Skin of body (tissue), 2 donors: Measurements from ENCODE around the gene NEK11. TPM values are rescaled to one million over a fixed set of nuclear protein-coding genes. Genes with fewer than 3 reads are reported as not detected.
"Not testable (repeated sequence)": the region's sequence is repeated elsewhere in the genome, so short reads cannot be mapped to it uniquely, and the experiment has no call there.

ENCODE experiments used
- DNase-seq: peaks from one replicate; lab custom pipeline; 2025; lab: John Stamatoyannopoulos, UW
- total RNA-seq: library from RNA; depleted of rRNA; stranded (reverse); fragments of >200 nt; gene quantifications from one replicate; pipeline ENCODE4 v1.2.3, GENCODE V29; 2014

NEK11 gene
- total RNA-seq, 1 donor from 2014 or later: 14.9 TPM

DNA sequence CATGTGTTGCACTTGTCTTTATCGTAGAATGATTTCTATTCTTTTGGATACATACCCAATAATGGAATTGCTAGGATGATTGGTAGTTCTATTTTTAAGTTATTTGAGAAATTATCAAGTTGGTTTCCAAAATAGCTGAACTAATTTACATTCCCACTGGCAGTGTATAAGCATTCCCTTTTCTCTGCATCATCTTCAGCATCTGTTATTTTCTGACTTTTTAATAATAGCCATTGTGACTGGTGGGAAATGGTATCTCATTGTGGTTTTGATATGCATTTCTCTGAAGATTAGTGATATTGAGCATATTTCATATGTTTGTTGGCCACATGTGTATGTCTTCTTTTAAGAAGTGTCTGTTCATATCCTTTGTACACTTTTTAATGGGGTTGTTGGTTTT is 273.2 kb downstream of the NEK11 start:
- DNase-seq: no peak

DNA sequence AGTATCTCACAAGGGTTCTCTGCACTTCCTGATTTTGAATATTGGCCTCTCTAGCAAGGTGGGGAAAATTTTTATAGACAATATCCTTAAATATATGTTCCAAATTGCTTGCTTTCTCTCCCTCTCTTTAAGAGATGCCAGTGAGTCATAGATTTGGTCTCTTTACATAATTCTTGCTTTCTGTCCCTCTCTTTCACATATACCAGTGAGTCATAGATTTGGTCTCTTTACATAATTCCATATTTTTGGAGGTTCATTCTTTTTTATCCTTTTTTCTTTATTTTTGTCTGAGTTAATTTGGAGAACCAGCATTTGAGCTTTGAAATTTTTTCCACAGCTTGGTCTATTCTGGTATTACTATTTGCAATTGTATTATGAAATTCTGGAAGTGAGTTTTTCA is 277.2 kb downstream of the NEK11 start:
- DNase-seq: no peak

DNA sequence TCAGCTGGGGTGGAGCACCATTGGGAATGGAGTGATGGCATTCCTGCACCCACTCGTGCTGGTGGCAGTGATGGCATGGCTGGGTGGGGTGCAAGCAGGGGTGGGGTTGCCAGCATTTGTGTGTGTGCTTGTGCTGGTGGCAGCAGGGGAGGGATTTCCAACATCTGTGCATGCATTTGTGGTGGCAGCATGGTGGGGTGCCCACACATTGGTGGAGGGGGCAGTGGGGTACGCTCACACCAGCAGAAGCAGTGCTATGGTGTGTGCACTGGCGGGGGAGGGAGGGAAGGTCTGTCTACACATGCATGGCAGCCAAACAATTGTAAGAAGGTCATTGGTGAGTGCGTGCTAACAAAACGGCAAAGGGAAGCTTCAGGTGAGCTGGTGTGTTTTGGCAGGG is 278.2 kb downstream of the NEK11 start:
- DNase-seq: no peak

DNA sequence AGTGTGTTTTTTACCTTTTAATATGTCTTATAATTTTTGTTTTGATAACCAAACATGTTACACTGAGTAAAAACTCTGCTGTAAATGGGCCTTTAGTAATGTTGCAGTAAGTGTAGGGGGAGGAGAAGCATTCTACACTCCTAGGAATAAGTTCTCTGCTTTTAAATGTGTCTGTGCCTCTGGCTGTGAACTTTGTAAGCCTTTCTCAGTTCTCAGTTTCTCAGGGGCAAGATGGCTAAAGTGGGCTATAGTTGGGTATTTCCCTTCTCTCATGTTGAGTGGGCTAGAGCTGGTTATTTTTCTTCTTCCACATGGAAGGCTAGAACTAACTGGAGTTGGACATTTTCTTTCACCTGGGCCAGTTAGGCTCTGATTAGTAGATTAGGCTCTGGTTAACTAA is 279.6 kb downstream of the NEK11 start:
- DNase-seq: no peak

DNA sequence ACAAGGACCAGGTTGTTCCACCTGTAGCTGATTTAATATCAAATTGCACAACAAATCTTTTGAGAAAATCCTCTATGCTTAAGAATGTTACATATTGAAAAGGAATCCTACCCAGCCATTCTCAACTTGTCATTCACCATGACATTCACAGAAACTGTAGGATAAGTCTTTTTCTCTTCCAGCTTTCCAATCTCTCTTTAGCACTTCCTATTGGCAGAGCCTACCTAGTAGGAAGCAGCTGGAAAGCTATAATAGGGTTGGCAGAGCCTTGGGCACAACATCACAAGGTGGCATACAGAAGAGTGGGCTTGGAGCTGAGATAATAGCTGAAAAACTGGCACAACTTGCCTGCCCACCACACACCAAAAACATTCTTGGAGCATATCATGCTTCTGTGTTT is 287.6 kb downstream of the NEK11 start:
- DNase-seq: no peak

DNA sequence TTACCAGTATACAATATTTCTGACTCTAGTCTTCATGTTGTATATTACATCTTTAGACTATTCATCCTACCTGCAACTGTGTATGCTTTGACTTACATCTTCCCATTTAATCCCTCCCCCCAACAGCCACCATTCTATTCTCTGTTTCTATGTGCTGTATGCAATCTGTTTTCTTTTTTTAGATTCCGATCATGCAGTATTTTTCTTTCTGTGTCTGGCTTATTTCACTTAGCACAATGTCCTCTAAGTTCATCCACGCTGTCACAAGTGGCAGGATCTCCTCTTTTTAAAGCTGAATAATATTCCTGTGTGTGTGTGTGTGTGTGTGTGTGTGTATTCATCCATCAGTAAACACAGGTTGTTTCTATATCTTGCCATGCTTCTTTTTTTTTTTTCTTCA is 288.5 kb downstream of the NEK11 start:
- DNase-seq: no peak

DNA sequence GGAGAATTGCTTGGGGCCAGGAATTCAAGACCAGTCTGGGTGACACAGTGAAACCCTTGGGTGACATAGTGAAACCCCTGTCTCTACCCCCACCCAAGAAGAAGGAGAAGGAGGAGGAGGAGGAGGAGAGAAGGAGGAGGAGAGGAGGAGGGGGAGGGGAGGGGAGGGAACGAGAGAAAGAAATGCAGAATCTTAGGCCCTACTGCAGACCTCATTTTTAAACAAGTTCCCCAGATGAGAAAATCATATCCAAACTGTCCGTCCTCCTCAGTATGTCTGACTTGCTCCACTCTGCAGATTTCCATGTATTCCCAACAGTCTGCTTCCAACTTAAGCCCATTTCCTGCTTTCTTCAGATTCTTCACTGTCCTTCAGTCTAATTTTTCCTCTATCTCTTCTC is 291.0 kb downstream of the NEK11 start:
- DNase-seq: no peak

DNA sequence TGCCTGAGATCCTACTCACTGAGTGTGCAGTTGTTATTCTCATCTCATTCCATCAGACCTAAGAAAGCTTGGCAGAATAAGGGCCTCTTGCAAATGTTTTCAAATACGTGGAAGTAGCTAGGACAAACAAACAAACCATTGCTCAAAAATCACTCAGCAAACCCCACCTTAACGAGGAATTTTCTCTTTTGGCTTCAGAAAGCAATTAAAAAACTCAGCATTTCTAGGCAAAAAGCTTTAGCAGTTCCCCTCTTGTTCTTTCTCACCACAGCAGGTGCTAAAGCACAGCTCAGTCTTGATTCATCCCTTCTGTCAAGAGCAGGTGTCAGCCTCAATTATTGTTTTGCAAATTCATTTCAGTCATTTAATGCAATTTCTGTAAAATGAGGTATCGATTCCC is 296.3 kb downstream of the NEK11 start:
- no peak for DNase-seq

DNA sequence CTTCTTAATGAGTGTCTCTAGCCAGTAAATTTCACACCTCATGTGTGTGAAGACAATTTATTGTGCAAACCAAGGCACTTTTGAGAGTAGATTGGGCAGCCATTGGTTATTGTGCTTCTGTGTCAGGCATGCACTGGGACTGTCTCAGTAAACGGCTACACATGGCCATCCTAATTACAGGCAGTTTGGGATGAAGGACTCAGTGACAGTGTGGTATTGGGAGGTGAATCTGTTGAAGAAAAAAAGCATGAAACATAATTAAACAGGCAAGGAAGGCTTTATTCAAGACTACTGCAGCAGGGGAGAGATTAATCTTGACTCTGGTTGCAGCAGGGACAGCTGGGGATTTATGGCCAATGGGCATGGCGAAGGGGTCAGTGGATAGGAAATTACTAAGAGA is 297.1 kb downstream of the NEK11 start:
- DNase-seq: no peak

DNA sequence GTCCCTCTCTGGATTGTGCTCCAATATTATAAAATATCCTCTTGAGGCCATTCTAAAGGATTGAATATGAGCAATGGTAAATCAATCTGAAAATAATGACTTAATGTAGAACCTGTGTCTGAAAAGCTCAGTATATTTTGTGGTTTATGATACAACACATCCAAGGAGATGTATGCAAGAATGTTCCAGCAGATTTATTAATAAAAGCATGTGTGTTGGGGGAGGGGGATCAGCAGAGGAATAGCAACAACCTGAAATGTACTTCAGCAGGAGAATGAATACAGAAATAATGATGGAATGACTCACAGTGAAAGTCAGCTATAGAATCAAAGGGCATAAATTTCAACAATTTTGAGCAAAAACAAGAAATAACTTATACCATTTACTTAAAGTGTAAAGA is 298.2 kb downstream of the NEK11 start:
- DNase-seq: no peak

DNA sequence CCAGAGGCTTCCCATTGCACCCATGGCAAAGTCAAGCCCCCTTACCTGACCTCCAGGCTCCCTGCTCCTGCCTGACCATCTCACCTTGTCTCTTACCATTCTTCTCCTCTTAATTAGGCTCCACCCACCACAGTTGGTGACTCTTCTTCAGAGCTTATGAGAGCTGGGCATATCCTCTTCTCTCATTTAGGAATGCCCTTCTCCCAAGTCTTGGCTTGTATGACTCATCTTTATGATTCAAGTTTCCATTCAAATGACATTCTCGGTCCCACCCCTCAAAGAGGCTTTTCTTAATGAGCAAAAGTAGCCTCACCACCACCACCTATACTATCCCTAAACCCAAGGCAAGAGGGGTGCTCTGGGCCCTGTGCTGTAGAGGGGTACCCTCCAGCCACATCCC is 299.6 kb downstream of the NEK11 start:
- no peak for DNase-seq

DNA sequence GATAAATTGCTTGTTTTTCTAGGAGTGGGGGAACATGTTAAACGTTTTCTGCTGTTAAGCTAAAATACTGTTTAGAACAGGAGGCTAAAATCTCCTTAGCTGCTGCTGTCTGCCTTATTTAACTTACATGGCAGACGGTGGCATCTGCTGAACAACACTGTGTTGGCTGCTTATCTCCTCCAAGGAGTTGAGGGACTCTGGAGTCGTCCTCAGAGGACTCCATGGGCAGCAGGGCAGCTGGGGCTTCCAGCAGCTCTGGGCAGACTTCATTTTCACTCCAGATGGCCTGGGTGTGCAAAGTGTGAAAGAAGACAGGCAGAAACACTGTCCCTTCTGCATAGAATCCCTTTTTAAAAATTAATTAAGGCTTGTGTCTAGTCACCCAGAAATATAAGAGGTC is 302.0 kb downstream of the NEK11 start:
- no peak for DNase-seq

DNA sequence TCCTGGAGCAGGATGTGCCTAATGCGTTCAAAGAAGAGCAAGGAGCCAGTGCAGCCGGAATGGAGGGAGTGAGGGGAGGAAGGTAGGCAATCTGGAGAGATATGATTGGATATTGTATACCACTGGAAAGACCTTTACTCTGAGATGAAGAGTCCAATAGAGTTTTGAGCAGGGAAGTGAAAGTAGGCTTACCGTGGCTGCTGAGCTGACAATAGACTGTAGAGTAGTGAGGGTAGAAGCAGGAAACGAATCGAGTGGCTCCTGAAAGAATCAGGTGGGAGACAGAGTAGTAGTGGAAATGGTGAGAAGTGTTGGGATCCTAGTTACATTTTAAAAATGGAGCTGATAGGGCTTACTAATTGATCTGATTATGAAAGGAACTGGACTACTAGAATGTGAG is 303.1 kb downstream of the NEK11 start:
- DNase-seq: no peak

DNA sequence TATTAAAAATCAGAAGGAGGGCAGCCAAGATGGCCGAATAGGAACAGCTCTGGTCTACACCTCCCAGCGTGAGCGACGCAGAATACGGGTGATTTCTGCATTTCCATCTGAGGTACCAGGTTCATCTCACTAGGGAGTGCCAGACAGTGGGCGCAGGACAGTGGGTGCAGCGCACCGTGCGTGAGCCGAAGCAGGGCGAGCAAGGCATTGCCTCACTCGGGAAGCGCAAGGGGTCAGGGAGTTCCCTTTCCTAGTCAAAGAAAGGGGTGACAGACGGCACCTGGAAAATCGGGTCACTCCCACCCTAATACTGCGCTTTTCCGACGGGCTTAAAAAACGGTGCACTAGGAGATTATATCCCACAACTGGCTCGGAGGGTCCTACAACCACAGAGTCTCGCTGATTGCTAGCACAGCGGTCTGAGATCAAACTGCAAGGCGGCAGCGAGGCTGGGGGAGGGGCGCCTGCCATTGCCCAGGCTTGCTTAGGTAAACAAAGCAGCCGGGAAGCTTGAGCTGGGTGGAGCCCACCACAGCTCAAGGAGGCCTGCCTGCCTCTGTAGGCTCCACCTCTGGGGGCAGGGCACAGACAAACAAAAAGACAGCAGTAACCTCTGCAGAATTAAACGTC is 304.9 kb downstream of the NEK11 start:
- DNase-seq: not testable (repeated sequence)

DNA sequence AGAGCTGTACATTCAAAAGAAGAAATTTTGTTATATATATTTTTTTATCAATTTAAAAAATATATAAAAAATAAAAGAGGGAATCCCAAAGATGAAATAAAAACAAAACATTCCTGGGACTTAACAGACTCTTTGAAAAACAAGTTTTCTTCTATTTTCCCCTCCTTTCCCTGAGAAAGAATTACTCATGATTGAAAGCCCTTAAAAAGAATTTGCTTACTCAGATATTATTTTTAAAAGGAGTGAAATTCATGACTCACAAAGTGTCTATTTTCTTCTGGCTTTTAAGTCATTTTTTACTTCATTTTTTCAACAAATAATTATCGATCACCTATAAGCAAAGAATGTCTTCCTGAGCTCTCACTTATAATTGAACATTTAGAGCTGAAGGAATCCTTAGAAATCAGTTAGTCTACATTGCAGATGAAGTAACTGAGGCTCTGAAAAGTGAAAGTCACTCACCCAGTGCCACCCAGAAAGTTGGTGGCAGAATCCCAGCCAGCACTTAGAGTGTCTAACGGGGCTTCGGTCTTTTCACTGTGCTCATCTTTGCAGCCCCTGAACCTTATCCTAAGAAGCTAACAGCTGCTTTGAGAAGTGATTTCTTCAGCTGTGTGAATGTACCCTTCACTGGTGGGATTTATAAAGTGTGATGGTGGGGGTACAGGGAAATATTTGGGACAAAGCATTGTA is 312.4 kb downstream of the NEK11 start:
- no peak for DNase-seq

DNA sequence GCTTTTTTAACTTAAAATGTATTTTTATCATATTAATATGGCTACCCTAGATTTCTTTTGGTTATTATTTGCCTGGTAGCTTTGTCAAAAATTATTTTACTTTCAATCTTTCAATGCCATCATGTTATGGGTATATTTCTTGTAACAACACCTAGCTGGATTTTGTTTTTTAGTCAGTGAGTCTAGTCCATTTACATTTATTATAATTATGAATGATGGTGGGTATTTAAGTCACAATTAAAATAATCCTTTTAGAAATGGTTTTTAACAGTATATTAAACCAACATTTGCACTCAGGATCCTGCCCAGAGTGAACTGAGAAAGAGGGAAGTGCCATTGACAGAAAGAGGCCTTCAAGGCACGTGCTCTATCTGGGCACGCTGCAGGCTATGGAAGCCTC is 315.1 kb downstream of the NEK11 start:
- no peak for DNase-seq

DNA sequence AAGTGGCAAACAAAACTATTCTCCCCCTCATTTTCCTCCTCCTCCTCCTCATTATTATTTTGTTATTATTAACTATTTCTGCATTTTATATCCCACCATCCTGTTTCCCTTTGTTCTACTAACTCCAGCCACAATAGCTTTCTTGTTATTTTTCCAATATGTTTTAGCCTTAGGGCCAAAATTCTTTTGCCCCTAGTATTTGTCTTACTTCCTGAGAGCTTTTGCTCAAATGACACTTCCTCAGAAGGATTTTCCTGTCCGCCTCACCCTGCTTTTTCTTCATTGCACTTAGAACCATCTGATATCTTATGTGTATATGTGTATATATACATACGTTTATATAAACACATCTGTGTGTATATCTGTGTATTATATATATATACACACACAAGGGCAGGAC is 322.2 kb downstream of the NEK11 start:
- DNase-seq: no peak

DNA sequence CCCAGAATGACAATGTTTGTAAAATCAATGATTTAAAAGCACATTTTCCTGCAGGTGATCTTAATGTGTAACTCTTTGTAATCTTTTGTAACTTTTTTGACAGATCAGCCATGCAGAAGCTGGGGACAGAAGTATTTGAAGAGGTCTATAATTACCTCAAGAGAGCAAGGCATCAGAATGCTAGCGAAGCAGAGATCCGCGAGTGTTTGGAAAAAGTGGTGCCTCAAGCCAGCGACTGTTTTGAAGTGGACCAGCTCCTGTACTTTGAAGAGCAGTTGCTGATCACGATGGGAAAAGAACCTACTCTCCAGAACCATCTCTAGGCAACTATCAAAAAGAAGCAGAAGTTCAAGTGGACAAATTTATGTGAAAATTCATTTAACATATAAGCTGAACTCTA is 322.8 kb downstream of the NEK11 start:
- no peak for DNase-seq

DNA sequence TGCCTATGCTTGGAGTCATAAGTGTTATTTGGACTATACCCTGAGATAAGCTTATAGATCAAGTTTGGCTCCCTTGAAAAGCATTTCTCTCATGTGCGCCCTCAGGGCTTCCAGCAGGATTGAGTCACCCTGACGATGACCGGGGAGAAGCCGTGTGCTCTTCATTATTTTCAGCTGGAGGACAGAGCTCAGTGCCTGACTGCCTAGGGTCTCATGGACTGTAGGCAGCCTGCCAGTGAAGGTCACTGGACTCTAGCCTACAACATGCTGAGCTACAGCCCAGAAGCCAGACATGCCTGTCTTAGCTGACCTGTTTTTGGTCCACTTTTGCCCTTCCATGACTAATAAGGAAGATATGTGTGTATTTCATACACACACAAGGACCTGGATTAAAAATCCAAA is 323.3 kb downstream of the NEK11 start:
- no peak for DNase-seq

DNA sequence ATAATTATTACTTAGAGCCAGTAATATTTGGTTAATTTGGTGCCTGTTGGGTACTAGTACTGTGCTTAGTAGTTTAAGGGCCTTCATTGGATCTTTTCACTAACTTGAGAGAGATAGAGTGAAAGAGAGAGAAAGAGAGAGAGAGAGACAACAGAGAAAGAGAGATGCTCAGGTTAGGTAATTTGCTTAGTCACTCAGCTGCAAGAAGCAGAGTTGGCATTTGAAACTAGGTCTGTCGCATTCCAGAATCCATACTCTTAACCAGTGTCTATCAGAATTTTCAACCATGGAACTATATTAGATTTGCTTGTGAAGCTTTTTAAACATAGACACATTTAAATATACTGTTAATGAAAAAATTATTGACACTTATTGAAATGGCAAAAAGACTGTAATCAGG is 323.8 kb downstream of the NEK11 start:
- DNase-seq: no peak

DNA sequence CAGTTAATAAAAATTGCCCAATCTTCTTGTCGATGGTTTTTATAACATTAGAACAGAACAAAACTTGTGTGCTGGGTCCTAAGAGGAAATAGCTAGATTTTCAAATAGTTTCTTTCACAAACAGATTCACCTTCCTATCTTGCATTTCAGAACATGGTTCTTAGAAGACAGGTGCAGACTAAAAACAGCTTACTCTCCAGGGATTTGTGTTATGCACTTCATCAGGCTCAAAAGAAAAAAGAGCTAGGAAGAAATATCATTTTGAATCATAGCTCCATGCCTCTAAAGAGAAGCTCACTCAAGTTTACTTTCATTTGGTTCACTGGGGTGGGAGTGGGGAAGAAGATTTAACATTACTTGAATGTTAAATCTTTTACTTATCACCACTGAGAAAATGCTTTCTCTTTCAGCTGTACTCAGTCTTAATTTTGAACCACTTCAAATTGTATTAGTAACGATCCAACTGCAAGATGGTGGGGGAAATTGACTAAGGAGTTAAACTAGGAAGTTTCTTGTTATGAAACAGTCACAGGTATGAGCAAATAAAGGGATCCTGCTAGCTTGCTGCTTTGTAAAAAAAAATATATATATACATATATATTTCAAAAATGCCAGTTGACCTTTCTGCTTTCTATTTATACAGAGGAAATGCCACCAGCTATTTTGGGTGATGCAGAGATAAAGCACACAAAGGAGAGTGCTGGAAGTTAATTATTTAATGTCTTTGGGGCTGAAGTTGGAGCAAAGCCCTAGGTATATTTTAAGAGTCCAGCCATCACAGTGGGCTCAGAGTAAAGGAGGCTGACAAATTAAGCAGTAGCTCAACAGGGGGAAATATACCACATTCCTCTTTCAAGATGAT is 326.6 kb downstream of the NEK11 start:
- no peak for DNase-seq

DNA sequence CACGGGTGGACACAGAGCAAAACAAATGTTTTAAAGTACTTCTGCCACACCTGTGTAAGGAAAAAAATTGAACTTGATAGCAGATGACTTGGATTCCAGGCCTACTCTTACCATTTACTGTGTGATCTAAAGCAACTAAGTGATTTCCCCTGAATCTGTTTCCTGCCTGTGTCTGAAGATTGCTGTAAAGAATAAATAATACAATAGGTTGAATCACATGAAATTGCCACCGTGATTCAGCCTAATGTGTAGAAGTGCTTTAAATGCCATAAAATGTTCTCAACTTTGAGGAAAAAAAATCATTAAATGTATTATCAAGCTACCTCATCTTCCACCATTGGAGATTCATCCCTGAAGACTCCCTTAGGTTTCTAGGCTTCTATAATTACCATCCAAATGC is 327.3 kb downstream of the NEK11 start:
- DNase-seq: no peak
